Medulla oblongata (tissue), 1 donor: Measurements from ENCODE around the gene GRK3.
A peak's percentile ranks its signal among the peaks of the same experiment; 100 is the strongest.
"Not testable (repeated sequence)": the region's sequence is repeated elsewhere in the genome, so short reads cannot be mapped to it uniquely, and the experiment has no call there.

Source experiments
- DNase-seq: peaks from one replicate; pipeline ENCODE4 v3.0.0-alpha.2; 2015; ENCODE audit errors: extremely low spot score

Gene GRK3

DNA sequence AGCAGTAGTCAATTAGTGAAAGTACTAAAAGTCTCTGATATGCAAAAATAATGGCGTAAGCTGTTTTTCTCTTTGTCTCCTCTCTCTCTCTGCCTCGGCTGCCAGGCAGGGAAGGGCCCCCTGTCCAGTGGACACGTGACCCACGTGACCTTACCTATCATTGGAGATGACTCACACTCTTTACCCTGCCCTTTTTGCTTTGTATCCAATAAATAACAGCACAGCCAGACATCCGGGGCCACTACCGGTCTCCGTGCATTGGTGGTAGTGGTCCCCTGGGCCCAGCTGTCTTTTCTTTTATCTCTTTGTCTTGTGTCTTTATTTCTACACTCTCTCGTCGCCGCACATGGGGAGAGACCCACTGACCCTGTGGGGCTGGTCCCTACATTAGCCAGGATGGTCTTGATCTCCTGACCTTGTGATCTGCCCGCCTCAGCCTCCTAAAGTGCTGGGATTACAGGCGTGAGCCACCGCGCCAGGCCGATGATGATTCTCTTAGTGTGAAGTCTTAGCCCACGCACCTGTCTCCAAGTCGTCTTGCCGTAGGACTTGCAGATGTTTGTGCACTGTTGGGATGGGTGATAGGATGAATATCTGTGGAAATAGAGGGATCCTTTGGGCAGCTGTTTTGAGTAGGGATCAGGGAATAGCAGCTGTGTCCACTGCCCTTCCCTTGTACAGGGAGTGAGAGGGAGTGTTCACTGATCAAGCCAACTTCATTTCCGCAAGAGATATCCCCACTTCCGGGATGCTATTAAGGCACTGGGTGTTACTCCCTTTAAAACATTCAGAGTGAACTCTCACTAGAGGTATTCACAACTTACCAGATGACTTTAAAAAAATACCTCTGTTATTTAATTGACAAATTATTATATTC, 61.5 kb downstream of the GRK3 start:
- DNase-seq = not testable (repeated sequence)

- DNase-seq = no peak
Observed at GRCh38 chr22:25626624-25626990, 62.1 kb downstream of the GRK3 start.

- peak; percentile 27 for DNase-seq
Observed at GRCh38 chr22:25627271-25627852, 62.9 kb downstream of the GRK3 start.

- DNase-seq = no peak
Observed at GRCh38 chr22:25628494-25628893, 64.0 kb downstream of the GRK3 start.

DNA sequence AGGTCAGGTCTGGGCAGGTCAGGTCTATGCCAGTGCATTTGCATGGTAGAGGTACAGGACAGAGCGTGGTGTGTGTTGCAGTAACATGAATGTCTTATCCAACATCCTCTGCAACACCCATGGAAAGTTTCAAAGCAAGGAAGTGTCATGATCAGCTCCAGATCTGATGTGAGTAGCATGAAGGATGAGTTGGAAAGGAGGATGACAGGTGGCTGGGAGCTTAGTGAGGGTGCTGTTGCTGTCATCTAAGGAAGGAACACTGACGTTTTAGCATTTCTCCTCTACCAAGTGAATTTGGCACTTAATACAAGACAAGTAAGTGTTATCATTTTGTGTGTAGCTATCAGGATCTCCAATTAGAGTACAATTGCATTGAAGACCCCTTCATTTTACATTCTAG, 65.1 kb downstream of the GRK3 start:
- no peak for DNase-seq

DNA sequence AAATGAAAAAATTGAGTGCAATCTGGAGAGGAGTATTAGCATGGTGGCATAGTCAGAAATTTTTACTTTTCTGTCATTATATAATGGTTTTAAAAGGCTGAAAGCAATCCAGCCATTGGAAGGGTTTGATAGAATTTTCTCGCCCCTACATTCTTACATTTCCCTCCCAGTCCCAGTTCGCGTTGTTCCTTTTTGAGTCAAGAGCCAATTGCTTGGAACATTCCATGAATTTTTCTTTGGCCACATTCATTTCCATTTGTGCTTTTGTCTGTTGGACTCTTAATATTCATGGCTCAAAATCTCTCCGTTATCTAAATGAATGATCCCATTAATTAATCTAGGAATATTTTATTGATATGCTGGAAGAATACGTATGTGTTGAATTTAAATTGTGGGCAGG, 66.0 kb downstream of the GRK3 start:
- DNase-seq = no peak

DNA sequence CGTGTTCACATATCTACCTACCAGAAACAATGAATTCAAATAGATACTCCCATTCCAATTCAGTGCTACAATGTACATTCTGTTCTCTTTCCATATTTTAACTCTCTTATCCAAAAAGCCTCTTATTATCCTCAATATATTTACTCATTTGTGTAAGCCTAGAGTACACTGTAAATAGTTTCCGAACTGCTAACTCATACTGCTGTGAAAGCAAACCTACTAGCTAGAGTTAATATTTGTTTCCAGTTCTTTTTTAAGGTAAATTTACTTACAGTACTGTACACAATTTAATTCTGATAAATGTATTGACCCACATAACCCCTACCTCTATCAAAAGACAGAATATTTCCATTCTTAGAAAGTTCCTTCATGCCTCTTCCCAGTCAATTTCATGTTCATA, 71.8 kb downstream of the GRK3 start:
- no peak for DNase-seq

- DNase-seq = no peak
Observed at GRCh38 chr22:25637032-25637431, 72.6 kb downstream of the GRK3 start.

GRCh38 chr22:25637672-25638071, 73.2 kb downstream of the GRK3 start:
- DNase-seq = no peak

DNA sequence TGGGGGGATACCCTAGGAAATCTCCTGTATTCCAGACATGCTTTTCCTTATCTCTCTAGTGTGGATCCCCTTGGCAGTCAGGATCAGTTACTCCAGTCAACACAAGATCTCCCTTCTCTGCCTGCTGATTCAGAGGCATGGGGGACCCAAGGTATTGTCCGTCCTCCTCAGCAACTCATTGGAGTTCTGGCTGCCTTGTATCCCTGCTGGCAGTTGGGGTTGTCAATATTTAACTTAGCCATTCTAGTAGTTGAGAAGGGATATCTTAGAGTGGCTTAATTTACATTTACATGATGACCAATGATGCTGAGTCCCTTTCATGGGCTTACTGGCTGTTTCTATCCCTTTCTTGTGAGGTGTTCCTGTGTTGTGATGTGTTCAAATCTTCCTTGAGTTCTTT, 74.2 kb downstream of the GRK3 start:
- DNase-seq = no peak

GRCh38 chr22:25641650-25642049, 77.2 kb downstream of the GRK3 start:
- no peak for DNase-seq

DNA sequence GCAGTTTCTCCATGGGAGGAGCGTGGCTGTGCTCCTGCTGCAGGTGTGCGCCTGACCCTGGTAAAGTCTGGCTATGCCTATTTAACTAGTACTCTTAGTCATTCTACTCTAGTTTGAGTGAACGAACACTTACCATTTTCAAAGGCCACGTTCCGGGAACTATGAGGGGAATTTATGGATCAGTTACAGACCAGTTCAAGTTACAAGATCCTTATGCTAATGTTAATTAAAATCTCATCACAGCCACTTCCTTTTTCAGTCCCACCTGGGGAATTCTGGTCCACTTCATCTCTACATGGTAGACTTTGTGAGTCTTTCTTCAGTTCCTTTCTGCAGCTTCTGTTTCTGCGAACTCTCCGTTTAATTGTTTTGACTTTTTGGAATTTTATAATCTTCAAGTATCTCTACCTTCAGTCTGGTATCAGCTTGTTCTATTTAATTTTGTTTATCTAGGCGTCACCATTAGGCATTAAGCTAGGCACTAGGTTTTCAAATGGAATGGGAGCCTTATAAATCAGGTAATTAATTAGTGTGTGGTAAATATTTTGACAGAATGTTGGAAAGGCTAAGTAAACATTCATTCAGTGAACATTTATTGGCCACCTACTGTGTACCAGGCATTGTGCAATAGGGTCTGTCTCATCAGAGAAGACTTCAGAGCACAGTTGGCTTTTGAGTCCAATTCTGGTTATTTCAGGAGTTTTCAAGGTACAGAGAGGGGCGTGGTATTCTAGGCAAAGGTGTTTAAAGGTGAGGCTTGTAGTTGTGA, 78.9 kb downstream of the GRK3 start:
- no peak for DNase-seq

- DNase-seq = no peak
Observed at GRCh38 chr22:25644122-25644521, 79.6 kb downstream of the GRK3 start.

GRCh38 chr22:25645266-25645665, 80.8 kb downstream of the GRK3 start:
- DNase-seq = no peak

DNA sequence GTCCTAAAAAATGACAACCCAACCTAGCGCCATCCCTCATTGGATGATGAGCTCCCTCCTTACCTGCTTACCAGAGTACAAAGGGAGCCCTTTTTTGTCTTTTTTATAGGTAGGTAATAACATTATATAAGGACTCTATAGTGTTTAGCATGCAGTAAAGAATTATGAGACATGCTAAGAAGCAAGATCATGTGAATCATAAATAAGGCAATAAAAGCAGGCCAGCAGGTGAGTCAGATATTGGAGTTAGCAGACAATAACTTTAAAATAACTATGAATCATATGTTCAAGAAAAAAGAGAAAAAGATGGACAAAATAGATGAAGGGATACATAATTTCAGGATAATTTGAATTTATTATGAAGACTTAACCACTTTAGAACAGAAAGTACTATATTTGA, 81.5 kb downstream of the GRK3 start:
- DNase-seq = no peak

DNA sequence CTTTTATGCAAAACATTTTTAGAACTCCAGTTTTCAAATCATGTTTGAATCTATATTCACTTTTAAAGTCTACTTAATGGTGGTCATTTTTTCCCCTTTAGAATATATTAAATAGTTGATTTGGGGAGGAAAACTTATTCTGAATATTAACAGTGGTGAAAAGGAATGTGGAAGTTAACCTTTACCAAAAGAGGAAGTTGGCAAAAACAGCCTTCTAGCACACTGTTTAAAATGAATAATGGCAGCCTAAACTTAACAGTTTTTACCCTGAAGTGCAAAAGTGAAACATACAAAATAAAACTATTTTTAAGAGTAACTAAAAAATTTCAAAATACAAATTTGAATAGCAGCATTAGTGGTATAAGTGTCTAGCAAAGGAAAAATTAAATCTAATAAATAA, 86.4 kb downstream of the GRK3 start:
- DNase-seq = peak; percentile 18

DNA sequence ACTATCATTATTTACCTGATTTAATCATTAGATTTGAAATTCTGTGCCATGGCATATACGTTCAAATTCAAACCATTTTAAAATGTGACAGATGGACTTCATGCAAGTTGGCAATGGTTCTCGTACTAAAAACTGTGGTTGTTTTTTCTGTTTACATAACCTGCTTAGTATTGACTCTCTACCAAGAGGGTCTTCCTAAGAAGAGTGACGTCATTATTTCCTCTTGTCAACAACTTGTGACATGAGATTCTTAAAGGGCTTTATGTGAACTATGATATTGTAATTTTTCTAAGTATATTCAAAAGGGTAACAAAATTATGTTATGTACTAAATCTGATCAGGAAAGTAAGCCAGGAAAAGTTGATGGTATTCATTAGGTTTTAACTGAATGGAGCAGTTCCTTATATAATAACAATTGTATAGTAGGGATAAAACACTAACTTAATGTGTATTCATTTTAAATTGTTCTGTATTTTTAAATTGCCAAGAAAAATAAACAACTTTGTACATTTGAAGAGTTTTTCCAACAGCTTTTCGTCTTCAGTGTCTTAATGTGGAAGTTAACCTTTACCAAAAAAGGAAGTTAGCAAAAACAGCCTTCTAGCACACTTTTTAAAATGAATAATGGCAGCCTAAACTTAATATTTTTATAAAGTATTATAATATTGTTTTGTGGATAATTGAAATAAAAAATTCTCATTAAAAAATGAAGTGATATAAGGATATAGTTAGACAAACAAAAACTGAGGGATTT, 87.0 kb downstream of the GRK3 start:
- no peak for DNase-seq

DNA sequence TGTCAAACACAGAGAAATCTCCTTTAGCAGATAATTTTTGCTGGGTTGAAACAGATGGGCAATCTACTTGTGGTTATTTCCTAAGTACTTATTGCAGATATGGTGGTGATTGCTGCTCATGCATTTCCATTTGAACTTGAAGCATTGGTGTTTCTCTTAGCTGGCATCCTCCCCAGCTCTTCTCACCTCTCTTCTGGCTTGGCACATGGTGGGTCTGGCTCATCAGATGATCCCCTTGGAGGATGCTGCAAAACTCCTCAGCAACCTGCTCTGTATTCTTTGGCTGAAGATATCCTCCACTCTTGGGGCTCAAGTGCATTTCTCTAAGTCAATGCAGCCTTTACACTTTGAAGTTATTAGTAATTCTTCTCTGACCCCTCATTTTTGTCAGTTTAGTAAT, 90.2 kb downstream of the GRK3 start:
- DNase-seq = no peak

- DNase-seq = no peak
Observed at GRCh38 chr22:25655371-25655935, 91.0 kb downstream of the GRK3 start.

DNA sequence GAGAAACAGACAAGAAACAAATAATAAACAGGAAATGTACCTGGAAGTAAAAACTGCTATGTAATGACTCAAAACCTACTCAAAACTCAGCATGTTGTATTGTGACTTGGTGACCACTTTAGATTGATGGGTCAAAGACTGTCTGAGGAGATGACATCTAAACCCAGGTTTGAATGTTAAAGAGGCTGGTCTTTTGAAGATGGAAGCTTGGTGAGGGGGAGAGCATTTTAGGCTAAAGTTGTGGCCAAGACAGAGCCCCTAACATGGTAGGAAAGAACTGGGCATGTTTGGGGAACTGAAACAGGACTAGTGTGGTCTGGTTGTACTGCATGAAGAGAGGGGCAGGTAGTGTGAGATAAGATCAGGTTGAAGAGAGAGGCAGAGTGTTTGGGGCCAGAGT, 92.2 kb downstream of the GRK3 start:
- DNase-seq = no peak

- no peak for DNase-seq
Observed at GRCh38 chr22:25658633-25659032, 94.2 kb downstream of the GRK3 start.

- DNase-seq = no peak
Observed at GRCh38 chr22:25659413-25659812, 94.9 kb downstream of the GRK3 start.
